Osteocyte (in vitro differentiated cells): ENCODE data around the gene GEN1. TPM values are rescaled to one million over a fixed set of nuclear protein-coding genes. Genes with fewer than 3 reads are reported as not detected.

ENCODE experiments used
- DNase-seq: peaks from one replicate; pipeline ENCODE4 v3.0.0; 2021; ENCODE audit warnings: mixed read lengths; ENCODE audit not compliant: unreplicated experiment; ENCODE audit errors: extremely low spot score
- H3K27ac Mint-ChIP-seq: one replicate; pipeline ENCODE4 v1.8.0; 2021; ENCODE audit warnings: mild to moderate bottlenecking, mixed read lengths; ENCODE audit not compliant: unreplicated experiment
- H3K27me3 Mint-ChIP-seq: one replicate; pipeline ENCODE4 v1.8.0; 2021; ENCODE audit warnings: mixed read lengths; ENCODE audit not compliant: unreplicated experiment
- H3K36me3 Mint-ChIP-seq: one replicate; pipeline ENCODE4 v1.8.0; 2021; ENCODE audit warnings: mixed read lengths; ENCODE audit not compliant: unreplicated experiment
- H3K4me1 Mint-ChIP-seq: one replicate; pipeline ENCODE4 v1.8.0; 2021; ENCODE audit warnings: mixed read lengths; ENCODE audit not compliant: unreplicated experiment
- H3K4me3 Mint-ChIP-seq: one replicate; pipeline ENCODE4 v1.8.0; 2021; ENCODE audit warnings: mild to moderate bottlenecking, moderate library complexity, mixed read lengths; ENCODE audit not compliant: unreplicated experiment
- H3K9me3 Mint-ChIP-seq: one replicate; pipeline ENCODE4 v1.8.0; 2021; ENCODE audit warnings: mixed read lengths; ENCODE audit not compliant: unreplicated experiment
- CTCF ChIP-seq: fragments of 200-600 bp; sonication (generic); IDR thresholded peaks from 2 replicates; pipeline ENCODE4 v1.5.0; 2021; ENCODE audit warnings: antibody characterized with exemption, mild to moderate bottlenecking, moderate library complexity
- total RNA-seq: library from RNA; stranded (reverse); gene quantifications from 2 replicates; pipeline ENCODE4 v1.2.1, GENCODE V29; 2021

Gene GEN1
- total RNA-seq, 1 donor from 2014 or later = 11.0 TPM

- Mint-ChIP-seq H3K4me1 (no peaks in the 10 kb centered on the region), H3K27ac (no peak overlapping the region), H3K4me3 (no peak overlapping the region), H3K27me3 (no peaks in the 10 kb centered on the region), H3K9me3 (no peaks in the 10 kb centered on the region), H3K36me3 (peaks cover 26% of the 10 kb centered on the region)
- DNase-seq = no peak
- TF ChIP-seq CTCF = no peak
Measured at GRCh38 chr2:17740203-17740602, 13.7 kb upstream of the GEN1 start.

- H3K36me3 Mint-ChIP-seq = peaks cover 6% of the 10 kb centered on the region
- no peak overlapping the region for H3K27ac Mint-ChIP-seq
- peaks cover 20% of the 10 kb centered on the region for H3K4me1 Mint-ChIP-seq
- H3K9me3 Mint-ChIP-seq = no peaks in the 10 kb centered on the region
- no peak for DNase-seq
- H3K27me3 Mint-ChIP-seq = no peaks in the 10 kb centered on the region
- TF ChIP-seq CTCF = no peak
- H3K4me3 Mint-ChIP-seq = no peak overlapping the region
Measured at GRCh38 chr2:17747684-17748452, 6.1 kb upstream of the GEN1 start.

- no peak overlapping the region for H3K27ac Mint-ChIP-seq
- no peak for TF ChIP-seq CTCF
- H3K27me3 Mint-ChIP-seq = no peaks in the 10 kb centered on the region
- DNase-seq = no peak
- no peaks in the 10 kb centered on the region for H3K9me3 Mint-ChIP-seq
- peaks cover 20% of the 10 kb centered on the region for H3K4me1 Mint-ChIP-seq
- no peak overlapping the region for H3K4me3 Mint-ChIP-seq
- H3K36me3 Mint-ChIP-seq = peaks cover 6% of the 10 kb centered on the region
Measured at GRCh38 chr2:17748745-17749144, 5.2 kb upstream of the GEN1 start.

- H3K4me1 Mint-ChIP-seq = peaks cover 23% of the 10 kb centered on the region
- H3K27ac Mint-ChIP-seq = peak overlapping the region; percentile 29
- DNase-seq = no peak
- H3K36me3 Mint-ChIP-seq = no peaks in the 10 kb centered on the region
- H3K4me3 Mint-ChIP-seq = peak overlapping the region; percentile 15
- no peak for TF ChIP-seq CTCF
- H3K27me3 Mint-ChIP-seq = no peaks in the 10 kb centered on the region
- no peaks in the 10 kb centered on the region for H3K9me3 Mint-ChIP-seq
Measured at GRCh38 chr2:17749753-17750438, 4.0 kb upstream of the GEN1 start.

- no peaks in the 10 kb centered on the region for H3K9me3 Mint-ChIP-seq
- peaks cover 41% of the 10 kb centered on the region for H3K4me1 Mint-ChIP-seq
- no peak overlapping the region for H3K27ac Mint-ChIP-seq
- peak overlapping the region; percentile 95 for H3K4me3 Mint-ChIP-seq
- no peaks in the 10 kb centered on the region for H3K27me3 Mint-ChIP-seq
- no peaks in the 10 kb centered on the region for H3K36me3 Mint-ChIP-seq
- DNase-seq = no peak
- no peak for TF ChIP-seq CTCF
Measured at GRCh38 chr2:17752246-17752645, 1.7 kb upstream of the GEN1 start.
